Activated naive CD8-positive, alpha-beta T cell treated with anti-CD3 and anti-CD28 coated beads for 36 hours (primary cell): ENCODE results near the gene EIF1. TPM values are rescaled to one million over a fixed set of nuclear protein-coding genes. Genes with fewer than 3 reads are reported as not detected.
A peak's percentile ranks its signal among the peaks of the same experiment; 100 is the strongest.
"Not testable (repeated sequence)": the region's sequence is repeated elsewhere in the genome, so short reads cannot be mapped to it uniquely, and the experiment has no call there.

Source experiments
- DNase-seq: peaks from one replicate; pipeline ENCODE4 v3.0.0; 2021
- H3K27ac Mint-ChIP-seq: one replicate; pipeline ENCODE4 v1.8.0; 2022; ENCODE audit warnings: mild to moderate bottlenecking, moderate library complexity, mixed read lengths
- H3K27me3 Mint-ChIP-seq: one replicate; pipeline ENCODE4 v1.8.0; 2022; ENCODE audit warnings: mild to moderate bottlenecking, mixed read lengths
- H3K36me3 Mint-ChIP-seq: one replicate; pipeline ENCODE4 v1.8.0; 2021; ENCODE audit warnings: mild to moderate bottlenecking, mixed read lengths
- H3K4me1 Mint-ChIP-seq: one replicate; pipeline ENCODE4 v1.8.0; 2021; ENCODE audit warnings: mixed read lengths
- H3K4me3 Mint-ChIP-seq: one replicate; pipeline ENCODE4 v1.8.0; 2022; ENCODE audit warnings: mild to moderate bottlenecking, moderate library complexity, mixed read lengths
- H3K9me3 Mint-ChIP-seq: one replicate; pipeline ENCODE4 v1.8.0; 2022; ENCODE audit warnings: mixed read lengths
- total RNA-seq, 2 experiments: library from RNA; stranded (reverse); gene quantifications; one replicate each; pipeline ENCODE4 v1.2.3, GENCODE V29; 2021

The EIF1 gene
- total RNA-seq, 2 experiments from 2014 or later: 1,196 to 1,277 TPM

GRCh38 chr17:41697122-41697962 lies 8.7 kb downstream of the EIF1 start:
- H3K27me3 Mint-ChIP-seq: no peaks in the 10 kb centered on the region
- H3K9me3 Mint-ChIP-seq: no peaks in the 10 kb centered on the region
- peaks cover 12% of the 10 kb centered on the region for H3K36me3 Mint-ChIP-seq
- no peak overlapping the region for H3K4me3 Mint-ChIP-seq
- H3K27ac Mint-ChIP-seq: no peak overlapping the region
- DNase-seq: no peak
- H3K4me1 Mint-ChIP-seq: peaks cover 10% of the 10 kb centered on the region

GRCh38 chr17:41700843-41701242 lies 12.2 kb downstream of the EIF1 start:
- not testable (repeated sequence) for H3K27me3 Mint-ChIP-seq, H3K27ac Mint-ChIP-seq, H3K4me3 Mint-ChIP-seq, H3K36me3 Mint-ChIP-seq, DNase-seq, H3K9me3 Mint-ChIP-seq, H3K4me1 Mint-ChIP-seq

GRCh38 chr17:41702712-41703111 lies 14.0 kb downstream of the EIF1 start:
- no peaks in the 10 kb centered on the region for H3K4me1 Mint-ChIP-seq
- DNase-seq: no peak
- no peaks in the 10 kb centered on the region for H3K9me3 Mint-ChIP-seq
- no peak overlapping the region for H3K27ac Mint-ChIP-seq
- H3K36me3 Mint-ChIP-seq: no peaks in the 10 kb centered on the region
- H3K27me3 Mint-ChIP-seq: no peaks in the 10 kb centered on the region
- H3K4me3 Mint-ChIP-seq: no peak overlapping the region

GRCh38 chr17:41705271-41705991 lies 16.7 kb downstream of the EIF1 start:
- Mint-ChIP-seq H3K27ac (no peak overlapping the region), H3K4me1 (no peaks in the 10 kb centered on the region)

GRCh38 chr17:41707803-41708669 lies 19.4 kb downstream of the EIF1 start:
- Mint-ChIP-seq H3K27me3 (peaks cover 11% of the 10 kb centered on the region), H3K9me3 (no peaks in the 10 kb centered on the region), H3K4me1 (peaks cover 4% of the 10 kb centered on the region), H3K36me3 (no peaks in the 10 kb centered on the region), H3K27ac (no peak overlapping the region), H3K4me3 (no peak overlapping the region)
- DNase-seq: no peak

More at GRCh38 chr17:41705271-41705991, 16.7 kb downstream of the EIF1 start:
- Mint-ChIP-seq H3K9me3 (no peaks in the 10 kb centered on the region), H3K4me3 (no peak overlapping the region), H3K27me3 (peaks cover 3% of the 10 kb centered on the region), H3K36me3 (no peaks in the 10 kb centered on the region)
- DNase-seq: no peak

- Mint-ChIP-seq H3K36me3 (no peaks in the 10 kb centered on the region), H3K27ac (no peak overlapping the region)
Measured at GRCh38 chr17:41710472-41711090, 21.9 kb downstream of the EIF1 start.

GRCh38 chr17:41711669-41712400 lies 23.1 kb downstream of the EIF1 start, which contains the start of gene GAST:
Gene GAST (plus strand): TSS chr17:41712331. CDS start chr17:41715437, 3,106 bp downstream.
- no peaks in the 10 kb centered on the region for H3K9me3 Mint-ChIP-seq
- H3K27ac Mint-ChIP-seq: no peak within 1 kb of the TSS
- no peaks in the 10 kb centered on the region for H3K36me3 Mint-ChIP-seq
- H3K27me3 Mint-ChIP-seq: peaks cover 11% of the 10 kb centered on the region
- H3K4me3 Mint-ChIP-seq: no peak within 1 kb of the TSS
- DNase-seq: no peak
- H3K4me1 Mint-ChIP-seq: peaks cover 4% of the 10 kb centered on the region

More at GRCh38 chr17:41710472-41711090, 21.9 kb downstream of the EIF1 start:
- H3K4me1 Mint-ChIP-seq: peaks cover 4% of the 10 kb centered on the region
- peak; percentile 36 for DNase-seq
- peaks cover 11% of the 10 kb centered on the region for H3K27me3 Mint-ChIP-seq
- H3K4me3 Mint-ChIP-seq: no peak overlapping the region
- H3K9me3 Mint-ChIP-seq: no peaks in the 10 kb centered on the region

- Mint-ChIP-seq H3K4me3 (no peak overlapping the region), H3K9me3 (no peaks in the 10 kb centered on the region), H3K27me3 (peaks cover 9% of the 10 kb centered on the region), H3K4me1 (peaks cover 4% of the 10 kb centered on the region), H3K27ac (no peak overlapping the region), H3K36me3 (no peaks in the 10 kb centered on the region)
- no peak for DNase-seq
Measured at GRCh38 chr17:41717408-41718286, 29.0 kb downstream of the EIF1 start.

- Mint-ChIP-seq H3K4me3 (no peak overlapping the region), H3K27ac (no peak overlapping the region)
- DNase-seq: no peak
Measured at GRCh38 chr17:41718287-41718645, 29.6 kb downstream of the EIF1 start.

GRCh38 chr17:41722231-41722630 lies 33.5 kb downstream of the EIF1 start:
- no peak for DNase-seq
- no peaks in the 10 kb centered on the region for H3K9me3 Mint-ChIP-seq
- H3K27ac Mint-ChIP-seq: no peak overlapping the region
- no peak overlapping the region for H3K4me3 Mint-ChIP-seq
- H3K36me3 Mint-ChIP-seq: no peaks in the 10 kb centered on the region
- H3K27me3 Mint-ChIP-seq: peaks cover 9% of the 10 kb centered on the region
- peaks cover 3% of the 10 kb centered on the region for H3K4me1 Mint-ChIP-seq

More at GRCh38 chr17:41718287-41718645, 29.6 kb downstream of the EIF1 start:
- H3K27me3 Mint-ChIP-seq: peaks cover 9% of the 10 kb centered on the region
- no peaks in the 10 kb centered on the region for H3K36me3 Mint-ChIP-seq
- H3K9me3 Mint-ChIP-seq: no peaks in the 10 kb centered on the region
- H3K4me1 Mint-ChIP-seq: peaks cover 4% of the 10 kb centered on the region

GRCh38 chr17:41723801-41724475 lies 35.3 kb downstream of the EIF1 start:
- no peak for DNase-seq
- H3K9me3 Mint-ChIP-seq: no peaks in the 10 kb centered on the region
- no peaks in the 10 kb centered on the region for H3K36me3 Mint-ChIP-seq

GRCh38 chr17:41724476-41725050 lies 35.9 kb downstream of the EIF1 start:
- Mint-ChIP-seq H3K27me3 (peaks cover 9% of the 10 kb centered on the region), H3K4me1 (no peaks in the 10 kb centered on the region), H3K36me3 (no peaks in the 10 kb centered on the region), H3K4me3 (no peak overlapping the region), H3K9me3 (no peaks in the 10 kb centered on the region), H3K27ac (no peak overlapping the region)
- no peak for DNase-seq

More at GRCh38 chr17:41723801-41724475, 35.3 kb downstream of the EIF1 start:
- Mint-ChIP-seq H3K4me3 (no peak overlapping the region), H3K4me1 (no peaks in the 10 kb centered on the region), H3K27me3 (peaks cover 9% of the 10 kb centered on the region), H3K27ac (no peak overlapping the region)
